Common myeloid progenitor, CD34-positive (primary cell): Measurements from ENCODE around the gene RIMS1.

Experiments used
- CTCF ChIA-PET: fragments of 350-600 bp; sonication (Branson Sonifier 250); formaldehyde crosslinking; loops from one replicate; lab custom pipeline; 2021; ENCODE audit warnings: antibody characterized with exemption; lab: Charles Lee
- POLR2A ChIA-PET: fragments of 350-600 bp; sonication (Branson Sonifier 250); formaldehyde crosslinking; loops from one replicate; lab custom pipeline; 2021; ENCODE audit warnings: antibody characterized with exemption; lab: Charles Lee
- DNase-seq, 3 donors: peaks; one replicate each; pipeline versions ENCODE4 v3.0.0 to v3.0.0-alpha.2; 2013
- H3K27ac ChIP-seq, 2 experiments: 1 replicate in 1 of 2; 2 replicates in 1 of 2; pipeline ENCODE4 v1.7.0; 2013; ENCODE audit warnings: inconsistent platforms in 2 of 2, low read length in 2 of 2, mild to moderate bottlenecking in 2 of 2, low read depth in 1 of 2, moderate library complexity in 1 of 2; ENCODE audit not compliant: severe bottlenecking in 2 of 2, insufficient read depth in 1 of 2, poor library complexity in 1 of 2
- H3K27me3 ChIP-seq, 5 experiments: replicated peaks in 2 of 5; 1 replicate in 3 of 5; 2 replicates in 2 of 5; pipeline versions ENCODE4 v1.6.1 to v1.7.0; 2013; ENCODE audit warnings: low read length in 4 of 5, mild to moderate bottlenecking in 2 of 5, moderate library complexity in 2 of 5, inconsistent platforms in 1 of 5; ENCODE audit not compliant: insufficient read depth in 5 of 5, control insufficient read depth in 4 of 5
- H3K36me3 ChIP-seq, 4 experiments: 1 replicate in 2 of 4; 2 replicates in 2 of 4; pipeline versions ENCODE4 v1.6.1 to v1.7.0; 2013; ENCODE audit warnings: low read length in 3 of 4, control low read depth in 1 of 4, mild to moderate bottlenecking in 1 of 4; ENCODE audit not compliant: control insufficient read depth in 4 of 4, insufficient read depth in 4 of 4
- H3K4me1 ChIP-seq, 4 experiments: 1 replicate in 3 of 4; 2 replicates in 1 of 4; pipeline versions ENCODE4 v1.6.1 to v1.7.1; 2013; ENCODE audit warnings: low read length in 3 of 4, mild to moderate bottlenecking in 3 of 4, control low read depth in 1 of 4, inconsistent platforms in 1 of 4, moderate library complexity in 1 of 4; ENCODE audit not compliant: control insufficient read depth in 4 of 4, insufficient read depth in 4 of 4; ENCODE audit errors: control extremely low read depth in 1 of 4
- H3K4me3 ChIP-seq, 7 experiments: 1 replicate in 4 of 7; 2 replicates in 3 of 7; pipeline versions ENCODE4 v1.5.1 to v1.7.0; 2013; ENCODE audit warnings: mild to moderate bottlenecking in 7 of 7, low read length in 6 of 7, moderate library complexity in 6 of 7, inconsistent platforms in 2 of 7, low read depth in 2 of 7, control low read depth in 1 of 7; ENCODE audit not compliant: insufficient read depth in 4 of 7, control insufficient read depth in 1 of 7; ENCODE audit errors: extremely low read depth in 1 of 7
- H3K9me3 ChIP-seq, 5 experiments: 1 replicate in 4 of 5; 2 replicates in 1 of 5; pipeline versions ENCODE4 v1.6.1 to v1.7.1; 2013; ENCODE audit warnings: low read length in 4 of 5, mild to moderate bottlenecking in 2 of 5, inconsistent platforms in 1 of 5, low read depth in 1 of 5, moderate library complexity in 1 of 5; ENCODE audit not compliant: control insufficient read depth in 4 of 5, insufficient read depth in 2 of 5; ENCODE audit errors: control extremely low read depth in 1 of 5
- WGBS: methylation state at CpG from one replicate; pipeline ENCODE4 v1.1.5; 2013; ENCODE audit not compliant: insufficient coverage; 5-methylcytosine and 5-hydroxymethylcytosine counted together

Gene RIMS1

GRCh38 chr6:72022830-72023229, 136.5 kb downstream of the RIMS1 start:
- ChIA-PET CTCF (no interaction called here), POLR2A (no interaction called here)
- Histone ChIP-seq H3K9me3 (no peaks in the 10 kb centered on the region), H3K27me3 (no peaks in the 10 kb centered on the region), H3K4me3 (no peak overlapping the region), H3K4me1 (no peaks in the 10 kb centered on the region), H3K36me3 (no peaks in the 10 kb centered on the region), H3K27ac (no peak overlapping the region)
- WGBS = no CpG with 5 or more reads among the region's 1 CpG
- no peak for DNase-seq

- DNase-seq = no peak
- Histone ChIP-seq H3K27me3 (no peaks in the 10 kb centered on the region), H3K4me1 (no peaks in the 10 kb centered on the region), H3K27ac (no peak overlapping the region), H3K36me3 (no peaks in the 10 kb centered on the region), H3K9me3 (no peaks in the 10 kb centered on the region), H3K4me3 (no peak overlapping the region)
- WGBS = no CpG with 5 or more reads among the region's 2 CpGs
- POLR2A ChIA-PET = no interaction called here
- CTCF ChIA-PET = no interaction called here
These were observed 145.1 kb downstream of the RIMS1 start for GRCh38 chr6:72031471-72031870.

GRCh38 chr6:72032086-72032485, 145.7 kb downstream of the RIMS1 start:
- Histone ChIP-seq H3K4me3 (no peak overlapping the region), H3K27me3 (no peaks in the 10 kb centered on the region), H3K4me1 (no peaks in the 10 kb centered on the region), H3K9me3 (no peaks in the 10 kb centered on the region), H3K27ac (no peak overlapping the region), H3K36me3 (no peaks in the 10 kb centered on the region)
- no peak for DNase-seq
- WGBS = no CpG with 5 or more reads among the region's 2 CpGs
- ChIA-PET POLR2A (no interaction called here), CTCF (no interaction called here)

GRCh38 chr6:72035486-72035885, 149.1 kb downstream of the RIMS1 start:
- CTCF ChIA-PET = no interaction called here
- Histone ChIP-seq H3K36me3 (no peaks in the 10 kb centered on the region), H3K27me3 (no peaks in the 10 kb centered on the region), H3K4me3 (no peak overlapping the region), H3K9me3 (no peaks in the 10 kb centered on the region), H3K4me1 (no peaks in the 10 kb centered on the region), H3K27ac (no peak overlapping the region)
- POLR2A ChIA-PET = no interaction called here
- no peak for DNase-seq

GRCh38 chr6:72035966-72036365, 149.6 kb downstream of the RIMS1 start:
- WGBS = no CpG with 5 or more reads among the region's 1 CpG
- POLR2A ChIA-PET = no interaction called here
- CTCF ChIA-PET = no interaction called here

GRCh38 chr6:72037006-72037405, 150.7 kb downstream of the RIMS1 start:
- 56% methylated on average over 2 of the region's 4 CpGs for WGBS
- ChIA-PET POLR2A (no interaction called here), CTCF (no interaction called here)
- H3K36me3 ChIP-seq = no peaks in the 10 kb centered on the region
- H3K9me3 ChIP-seq = no peaks in the 10 kb centered on the region
- no peaks in the 10 kb centered on the region for H3K4me1 ChIP-seq
- H3K4me3 ChIP-seq = no peak overlapping the region
- no peak overlapping the region for H3K27ac ChIP-seq
- DNase-seq = no peak
- no peaks in the 10 kb centered on the region for H3K27me3 ChIP-seq

More at GRCh38 chr6:72035966-72036365, 149.6 kb downstream of the RIMS1 start:
- DNase-seq = no peak
- H3K4me1 ChIP-seq = no peaks in the 10 kb centered on the region
- no peak overlapping the region for H3K4me3 ChIP-seq
- H3K27ac ChIP-seq = no peak overlapping the region
- no peaks in the 10 kb centered on the region for H3K9me3 ChIP-seq
- no peaks in the 10 kb centered on the region for H3K36me3 ChIP-seq
- H3K27me3 ChIP-seq = no peaks in the 10 kb centered on the region

- Histone ChIP-seq H3K4me1 (no peaks in the 10 kb centered on the region), H3K9me3 (no peaks in the 10 kb centered on the region), H3K27ac (no peak overlapping the region), H3K4me3 (no peak overlapping the region), H3K36me3 (no peaks in the 10 kb centered on the region), H3K27me3 (no peaks in the 10 kb centered on the region)
- ChIA-PET POLR2A (no interaction called here), CTCF (no interaction called here)
- no peak for DNase-seq
These were observed 153.8 kb downstream of the RIMS1 start for GRCh38 chr6:72040111-72040510.
